ENCODE measurements around the gene IER5. TPM values are rescaled to one million over a fixed set of nuclear protein-coding genes. Genes with fewer than 3 reads are reported as not detected.

IER5 gene
- total RNA-seq, 1 experiment from 2014 or later = 30.5 TPM

GRCh38 chr1:181133969-181134418, 45.5 kb downstream of the IER5 start:
- Histone ChIP-seq H3K27ac (ENCODE audit: low read depth, low read length) (peak overlapping the region; percentile 4; the same call in 1 of the 2 replicates), H3K9ac (ENCODE audit: low read length) (no peak overlapping the region)

More at GRCh38 chr1:181133969-181134418, 45.5 kb downstream of the IER5 start:
- Histone ChIP-seq H3K4me1 (ENCODE audit: control insufficient read depth in 1 of 2, insufficient read depth in 2 of 2, low read length in 2 of 2) (peaks cover 29 to 59% of the 10 kb centered on the region in 2 experiments), H3K27me3 (ENCODE audit: insufficient read depth, low read length) (no peaks in the 10 kb centered on the region), H3K79me2 (ENCODE audit: insufficient read depth, low read length) (no peaks in the 10 kb centered on the region), H3K9me2 (ENCODE audit: insufficient read depth) (no peaks in the 10 kb centered on the region), H4K20me1 (ENCODE audit: insufficient read depth) (no peaks in the 10 kb centered on the region), H3K36me3 (ENCODE audit: control insufficient read depth in 1 of 2, insufficient read depth in 2 of 2, low read length in 2 of 2) (no peaks in the 10 kb centered on the region), H3K4me2 (ENCODE audit: low read length) (0 out of 2 replicates have a peak overlapping the region, but pooled peaks have one; percentile 2), H3K9me3 (ENCODE audit: control insufficient read depth in 1 of 2, insufficient read depth in 1 of 2, low read depth in 1 of 2, low read length in 2 of 2) (no peaks in the 10 kb centered on the region), H2AFZ (ENCODE audit: low read depth, low read length, poor library complexity, severe bottlenecking) (peak overlapping the region; percentile 13), H3K4me3 (replicated peaks in 1 of 2; ENCODE audit: low read depth in 1 of 2, low read length in 2 of 2) (no peak overlapping the region)
- ChIA-PET POLR2A (interaction anchor here (1.1 kb wide), 1 partner anchor 29 kb away, joined by 3 read pairs; no protein-coding TSS in a partner anchor), CTCF (no interaction called here), RAD21 (ENCODE audit: low non-redundant PET in 1 of 2, low total read pairs in 2 of 2, uncharacterized antibody in 2 of 2, unreplicated experiment in 2 of 2) (no interaction called here)
- ATAC-seq (no peak), DNase-seq (ENCODE audit: low read depth, low spot score) (no peak)
- intact Hi-C loops (cut with micrococcal nuclease) = no loop called here
- BruUV-seq (replicated peaks) = no TSS peak
- TF ChIP-seq SRF (IDR thresholded peaks at IDR 0.05; ENCODE audit: low read depth) = no peak
- TF ChIP-seq MAX (IDR thresholded peaks at IDR 0.05) = no peak
- no peak for TF ChIP-seq SP1 (IDR thresholded peaks at IDR 0.05; ENCODE audit: low read depth)
- TF ChIP-seq JUND (IDR thresholded peaks at IDR 0.05) = no peak
- no peak for TF ChIP-seq YY1 (IDR thresholded peaks at IDR 0.05; ENCODE audit: extremely low read depth, insufficient replicate concordance, low read depth, low read length)
- no peak for TF ChIP-seq POLR2AphosphoS5 (IDR thresholded peaks at IDR 0.05; ENCODE audit: low read depth, low read length)
- no peak for TF ChIP-seq REST (IDR thresholded peaks at IDR 0.05; ENCODE audit: low read depth)
- TF ChIP-seq CTCF (IDR thresholded peaks at IDR 0.05 in 2 of 3, conservative IDR thresholded peaks at IDR 0.05 in 1 of 3; ENCODE audit: borderline replicate concordance in 1 of 3, insufficient read depth in 1 of 3, low read depth in 2 of 3, low read length in 2 of 3) = no peak
- TF ChIP-seq FOSL1 (IDR thresholded peaks at IDR 0.05; ENCODE audit: low read depth) = no peak
- TF ChIP-seq ZFX (IDR thresholded peaks at IDR 0.05) = no peak
- no peak for TF ChIP-seq RAD21 (IDR thresholded peaks at IDR 0.05; ENCODE audit: low read depth)
- TF ChIP-seq EZH2 (IDR thresholded peaks at IDR 0.05) = no peak
- no peak for TF ChIP-seq CEBPB (IDR thresholded peaks at IDR 0.05; ENCODE audit: low read depth)
- no peak for TF ChIP-seq TCF7L2 (IDR thresholded peaks at IDR 0.05; ENCODE audit: borderline replicate concordance, extremely low read depth, insufficient read depth, insufficient read length)
- no peak for TF ChIP-seq CBX3 (IDR thresholded peaks at IDR 0.05; ENCODE audit: low read depth)
- TF ChIP-seq ATF3 (IDR thresholded peaks at IDR 0.05) = no peak
- no peak for TF ChIP-seq POLR2A (IDR thresholded peaks at IDR 0.05; ENCODE audit: borderline replicate concordance, extremely low read depth, insufficient read depth, insufficient read length)
- no peak for TF ChIP-seq ZBTB33 (IDR thresholded peaks at IDR 0.05; ENCODE audit: extremely low read depth, insufficient replicate concordance, low read length)
- no peak for TF ChIP-seq ZNF274 (IDR thresholded peaks at IDR 0.05; ENCODE audit: low read depth, low read length)
